ENCODE results near the gene PTPN20. TPM values are rescaled to one million over a fixed set of nuclear protein-coding genes. Genes with fewer than 3 reads are reported as not detected.
A peak's percentile ranks its signal among the peaks of the same experiment; 100 is the strongest.

PTPN20 gene
- polyA plus RNA-seq, 2 of the 4 experiments (the other 2 are of a cell fraction) = 5.3 to 8.1 TPM

- no peaks in the 10 kb centered on the region for H3K4me1 ChIP-seq
- no peak for TF ChIP-seq CBX2 (IDR thresholded peaks at IDR 0.05; ENCODE audit: borderline replicate concordance, low read depth)
- TF ChIP-seq JUN (IDR thresholded peaks at IDR 0.05) = no peak
- no peak for TF ChIP-seq CEBPB (IDR thresholded peaks at IDR 0.05)
- TF ChIP-seq HMGXB4 (CRISPR knock-in tag; IDR thresholded peaks at IDR 0.05; ENCODE audit: borderline replicate concordance) = no peak
- TF ChIP-seq CHD2 (IDR thresholded peaks at IDR 0.05; ENCODE audit: low read length, partially characterized antibody) = no peak
- no peak for TF ChIP-seq EP300 (IDR thresholded peaks at IDR 0.05)
- TF ChIP-seq CBX8 (IDR thresholded peaks at IDR 0.05) = no peak
- TF ChIP-seq HEYL (CRISPR knock-in tag; IDR thresholded peaks at IDR 0.05) = no peak
- TF ChIP-seq JUNB (IDR thresholded peaks at IDR 0.05) = no peak
- no peak for TF ChIP-seq ELK1 (IDR thresholded peaks at IDR 0.05; ENCODE audit: low read depth, low read length)
- TF ChIP-seq HOXA7 (CRISPR knock-in tag; IDR thresholded peaks at IDR 0.05) = no peak
- no peak for TF ChIP-seq BHLHE40 (IDR thresholded peaks at IDR 0.05; ENCODE audit: low read depth, low read length)
- no peak for TF ChIP-seq ATOH8 (CRISPR knock-in tag; IDR thresholded peaks at IDR 0.05; ENCODE audit: low read depth)
- no peak for TF ChIP-seq RARB (CRISPR knock-in tag; IDR thresholded peaks at IDR 0.05)
- TF ChIP-seq ZNF302 (CRISPR knock-in tag; IDR thresholded peaks at IDR 0.05) = no peak
- TF ChIP-seq MAX (IDR thresholded peaks at IDR 0.05) = no peak
- TF ChIP-seq RAD21 (conservative IDR thresholded peaks at IDR 0.05 in 1 of 2, IDR thresholded peaks at IDR 0.05 in 1 of 2) = no peak
- TF ChIP-seq USF2 (IDR thresholded peaks at IDR 0.05) = no peak
- no peak for TF ChIP-seq EHMT2 (IDR thresholded peaks at IDR 0.05; ENCODE audit: low read depth)
- TF ChIP-seq MYC (IDR thresholded peaks at IDR 0.05; ENCODE audit: borderline replicate concordance, low read length) = no peak
- POLR2A ChIA-PET = no interaction called here
- WGBS (ENCODE audit: missing lambda C conversion rate) = 69% methylated on average over 6 of the region's 6 CpGs
- H3K27ac ChIP-seq = no peak overlapping the region
- no peak overlapping the region for H3K4me2 ChIP-seq
- FAIRE-seq (no peak), ATAC-seq (no peak), DNase-seq (ENCODE audit: low read depth in 1 of 2, low spot score in 1 of 2) (peak in 1 of 2 experiments; percentile 28)
- H3K9me3 ChIP-seq = 0 out of 3 replicates have a peak, but pooled peaks cover 4% of the 10 kb centered on the region
- H3K4me3 ChIP-seq = no peak overlapping the region
- CTCF ChIA-PET = interaction anchor here (1.2 to 4.1 kb wide), 4 partner anchors 9 to 291 kb away, joined by 3 to 23 read pairs (median 4); no protein-coding TSS in a partner anchor
Observed at GRCh38 chr10:47021850-47022249, 110.6 kb downstream of the PTPN20 start.

- 75% methylated on average over 15 of the region's 16 CpGs for WGBS (ENCODE audit: missing lambda C conversion rate)
- ChIA-PET CTCF (interaction anchor here (0.9 to 4.1 kb wide), 5 partner anchors 10 to 290 kb away, joined by 3 to 23 read pairs (median 4); no protein-coding TSS in a partner anchor), POLR2A (no interaction called here)
Observed at GRCh38 chr10:47022311-47023131, 111.3 kb downstream of the PTPN20 start.

More at GRCh38 chr10:47022311-47023131, 111.3 kb downstream of the PTPN20 start:
- DNase-seq (ENCODE audit: low read depth in 1 of 2, low spot score in 1 of 2) (no peak), FAIRE-seq (no peak), ATAC-seq (no peak)
- Histone ChIP-seq H3K4me3 (no peak overlapping the region), H3K4me2 (no peak overlapping the region), H3K27ac (no peak overlapping the region), H3K9me3 (0 out of 3 replicates have a peak, but pooled peaks cover 4% of the 10 kb centered on the region), H3K4me1 (no peaks in the 10 kb centered on the region)
- TF ChIP-seq JUN (IDR thresholded peaks at IDR 0.05) (no peak), TP53 (CRISPR knock-in tag; IDR thresholded peaks at IDR 0.05) (no peak), RCOR1 (IDR thresholded peaks at IDR 0.05; ENCODE audit: low read depth, low read length) (no peak), NPAS2 (CRISPR knock-in tag; IDR thresholded peaks at IDR 0.05; ENCODE audit: borderline replicate concordance) (no peak), HES2 (IDR thresholded peaks at IDR 0.05) (no peak)
